ENCODE results near the gene RAVER1. TPM values are rescaled to one million over a fixed set of nuclear protein-coding genes. Genes with fewer than 3 reads are reported as not detected.

RAVER1 gene
- total and polyA plus RNA-seq, 2 of the 8 experiments (the other 6 are each of a cell fraction or from before 2014, with no cell fraction given), result 5.7 to 70.5 TPM

GRCh38 chr19:10365518-10365917 lies 32.2 kb upstream of the RAVER1 start:
- Histone ChIP-seq H2BK20ac (ENCODE audit: low read length) (no peak overlapping the region), H3K4me2 (ENCODE audit: insufficient read depth in 1 of 2, low read depth in 2 of 2, low read length in 2 of 2) (no peak overlapping the region), H3K4ac (replicated peaks; ENCODE audit: insufficient read length, low read depth, low read length) (no peak overlapping the region), H2BK15ac (ENCODE audit: low read length) (no peak overlapping the region), H4K8ac (ENCODE audit: extremely low read depth, insufficient read depth, low read length) (no peak overlapping the region; the same call in 1 of the 2 replicates), H3K18ac (ENCODE audit: extremely low read depth, low read length) (no peak overlapping the region), H2BK120ac (replicated peaks; ENCODE audit: low read depth, low read length) (no peak overlapping the region), H4K20me1 (replicated peaks in 1 of 2; ENCODE audit: control insufficient read depth in 1 of 2, insufficient read depth in 2 of 2, low read length in 2 of 2) (peaks cover 3 to 5% of the 10 kb centered on the region in 2 experiments), H3K14ac (ENCODE audit: insufficient read length) (no peak overlapping the region), H3K27me3 (replicated peaks in 1 of 4; ENCODE audit: control insufficient read depth in 3 of 4, extremely low read depth in 1 of 4, insufficient read depth in 3 of 4, low read length in 3 of 4) (no peaks in the 10 kb centered on the region), H2BK12ac (ENCODE audit: low read depth, low read length) (no peak overlapping the region), H3K79me1 (ENCODE audit: low read depth, low read length) (peaks cover 2% of the 10 kb centered on the region; the same call in 1 of the 2 replicates), H3K9me3 (ENCODE audit: insufficient read depth in 2 of 2, low read depth in 1 of 2, low read length in 1 of 2) (no peaks in the 10 kb centered on the region), H4K5ac (ENCODE audit: insufficient read length, low read depth, low read length) (no peak overlapping the region), H2AK5ac (ENCODE audit: low read depth, low read length) (no peak overlapping the region), H3K23me2 (ENCODE audit: low read depth, low read length) (0 out of 2 replicates have a peak, but pooled peaks cover 2% of the 10 kb centered on the region), H3K23ac (ENCODE audit: insufficient read length) (no peak overlapping the region), H2AFZ (ENCODE audit: low read length) (no peak overlapping the region), H2BK5ac (ENCODE audit: low read depth, low read length) (no peak overlapping the region), H3K79me2 (ENCODE audit: control insufficient read depth in 1 of 2, insufficient read depth in 2 of 2, low read length in 2 of 2) (no peaks in the 10 kb centered on the region), H3K9ac (replicated peaks in 1 of 4; ENCODE audit: extremely low read depth in 1 of 4, low read depth in 3 of 4, low read length in 3 of 4) (no peak overlapping the region), H3K36me3 (ENCODE audit: control insufficient read depth in 2 of 4, insufficient read depth in 4 of 4, low read length in 3 of 4) (peaks cover 0 to 22% (median 9%) of the 10 kb centered on the region in 4 experiments; a peak in 6 of 8 replicates), H3K4me3 (ENCODE audit: extremely low read depth in 1 of 4, insufficient read depth in 2 of 4, low read depth in 3 of 4, low read length in 4 of 4) (no peak overlapping the region), H3K27ac (ENCODE audit: low read depth, low read length) (no peak overlapping the region), H4K91ac (replicated peaks; ENCODE audit: insufficient read length, low read length) (no peak overlapping the region), H3K56ac (replicated peaks; ENCODE audit: insufficient read length, low read depth, low read length) (no peak overlapping the region), H3K4me1 (replicated peaks in 1 of 4; ENCODE audit: control insufficient read depth in 3 of 4, insufficient read depth in 4 of 4, low read length in 3 of 4) (no peaks in the 10 kb centered on the region)
- FAIRE-seq, result no peak
- 94% methylated on average over 22 of the region's 23 CpGs; no CpG with 5 or more reads in 1 of the 2 experiments for WGBS, 2 experiments (ENCODE audit: extremely low coverage in 1 of 2, insufficient coverage in 1 of 2, insufficient read length in 1 of 2, insufficient replicate concordance in 2 of 2, low coverage in 1 of 2, low lambda C conversion rate in 2 of 2, missing lambda C conversion rate in 1 of 2)
- DNase-seq (ENCODE audit: low read depth in 1 of 2, low spot score in 2 of 2), result no peak
- ChIA-PET POLR2A (ENCODE audit: partially characterized antibody) (interaction anchor here (1.8 kb wide), 1 partner anchor 8 kb away, joined by 6 read pairs; no protein-coding TSS in a partner anchor), CTCF (ENCODE audit: partially characterized antibody) (interaction anchor here (0.7 kb wide), 1 partner anchor 22 kb away, joined by 3 read pairs; no protein-coding TSS in a partner anchor)
- TF ChIP-seq ZNF274 (IDR thresholded peaks at IDR 0.05; ENCODE audit: borderline replicate concordance, extremely low read depth, low read length) (no peak), EZH2 (IDR thresholded peaks at IDR 0.05; ENCODE audit: low read depth, low read length, severe bottlenecking) (no peak), MAFK (IDR thresholded peaks at IDR 0.05; ENCODE audit: low read depth, low read length) (no peak), SP1 (IDR thresholded peaks at IDR 0.05; ENCODE audit: low read depth, low read length) (no peak), TEAD4 (IDR thresholded peaks at IDR 0.05; ENCODE audit: low read depth, low read length) (no peak)

Data from H1 (cell line).